Ishikawa (cell line): ENCODE measurements around the gene ZNF532.

Source experiments
- CEBPB ChIP-seq: IDR thresholded peaks from 2 replicates; pipeline ENCODE4 v1.6.1; 2012
- CREB1 ChIP-seq: IDR thresholded peaks from 2 replicates; pipeline ENCODE4 v1.6.1; 2012; ENCODE audit warnings: low read depth
- EGR1 ChIP-seq: IDR thresholded peaks from 2 replicates; pipeline ENCODE4 v1.6.1; 2012
- EP300 ChIP-seq: IDR thresholded peaks from 2 replicates; pipeline ENCODE4 v1.6.1; 2012; ENCODE audit warnings: borderline replicate concordance
- FOXM1 ChIP-seq: IDR thresholded peaks from 2 replicates; pipeline ENCODE4 v1.6.1; 2012; ENCODE audit warnings: low read depth, borderline replicate concordance
- MAX ChIP-seq: IDR thresholded peaks from 2 replicates; pipeline ENCODE4 v1.6.1; 2012
- NFIC ChIP-seq: IDR thresholded peaks from 2 replicates; pipeline ENCODE4 v1.6.1; 2012
- RAD21 ChIP-seq: IDR thresholded peaks from 2 replicates; pipeline ENCODE4 v1.6.1; 2012; ENCODE audit warnings: low read depth
- TAF1 ChIP-seq: IDR thresholded peaks from 2 replicates; pipeline ENCODE4 v1.6.1; 2012; ENCODE audit warnings: low read depth, mild to moderate bottlenecking
- TCF12 ChIP-seq: IDR thresholded peaks from 2 replicates; pipeline ENCODE4 v1.6.1; 2012; ENCODE audit warnings: low read depth
- YY1 ChIP-seq: IDR thresholded peaks from 2 replicates; pipeline ENCODE4 v1.6.1; 2012; ENCODE audit warnings: low read depth
- ZBTB7A ChIP-seq: IDR thresholded peaks from 2 replicates; pipeline ENCODE4 v1.6.1; 2012; ENCODE audit warnings: low read depth

GRCh38 chr18:58861861-58862301, 2.8 kb upstream of the ZNF532 start:
- TF ChIP-seq RAD21, result no peak
- TF ChIP-seq TAF1, result no peak
- TF ChIP-seq YY1, result no peak
- no peak for TF ChIP-seq CREB1
- no peak for TF ChIP-seq TCF12
- TF ChIP-seq ZBTB7A, result no peak
- no peak for TF ChIP-seq FOXM1
- TF ChIP-seq MAX, result no peak
- no peak for TF ChIP-seq CEBPB
- TF ChIP-seq EGR1, result no peak
- no peak for TF ChIP-seq EP300
- TF ChIP-seq NFIC, result no peak
